GM19025 (cell line): Measurements from ENCODE around the gene TLCD2.
"Not testable (repeated sequence)": the region's sequence is repeated elsewhere in the genome, so short reads cannot be mapped to it uniquely, and the experiment has no call there.

Source experiments
- ATAC-seq: cut with Tn5 transposase; IDR thresholded peaks from one replicate; pipeline ENCODE4 v1.9.1; 2021; ENCODE audit warnings: mild to moderate bottlenecking, low read depth, moderate library complexity; ENCODE audit not compliant: unreplicated experiment

The TLCD2 gene

DNA sequence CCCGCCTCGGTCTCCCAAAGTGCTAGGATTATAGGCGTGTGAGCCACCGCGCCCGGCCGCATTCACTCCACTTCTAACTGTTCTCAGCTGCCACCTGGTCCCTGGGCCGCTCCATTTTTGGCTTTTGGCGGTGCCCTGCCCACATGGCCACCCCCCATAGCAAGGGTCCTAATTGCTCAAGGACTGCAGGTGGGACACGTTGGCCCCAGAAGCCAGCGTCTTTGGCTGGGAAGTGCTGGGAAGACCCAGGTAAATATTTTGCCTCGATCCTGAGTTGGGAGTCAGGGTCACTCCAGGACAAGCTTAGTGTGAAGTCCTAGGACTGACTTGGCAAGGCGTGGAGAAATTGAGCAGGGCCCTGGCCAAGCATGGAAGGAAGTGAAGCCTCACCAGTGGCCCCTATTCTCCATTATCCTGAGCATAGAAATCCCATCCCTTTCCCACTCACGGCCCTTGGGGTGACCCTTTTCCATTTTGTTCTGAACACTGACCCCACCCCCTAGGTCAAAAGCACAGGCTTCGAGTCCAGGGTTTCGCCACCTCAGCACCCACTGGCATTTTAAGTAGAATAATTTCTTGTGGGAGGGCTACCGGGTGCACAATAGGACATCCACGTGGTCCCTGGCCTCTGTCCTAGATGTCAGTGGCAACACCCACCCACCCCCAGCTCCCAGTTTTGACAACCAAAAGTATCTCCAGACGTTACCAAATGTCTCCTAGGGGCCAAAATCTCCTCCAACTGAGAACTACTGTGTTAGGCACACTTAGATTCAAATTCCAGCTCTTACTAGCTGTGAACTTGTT, 8.4 kb upstream of the TLCD2 start:
- ATAC-seq, result no peak

DNA sequence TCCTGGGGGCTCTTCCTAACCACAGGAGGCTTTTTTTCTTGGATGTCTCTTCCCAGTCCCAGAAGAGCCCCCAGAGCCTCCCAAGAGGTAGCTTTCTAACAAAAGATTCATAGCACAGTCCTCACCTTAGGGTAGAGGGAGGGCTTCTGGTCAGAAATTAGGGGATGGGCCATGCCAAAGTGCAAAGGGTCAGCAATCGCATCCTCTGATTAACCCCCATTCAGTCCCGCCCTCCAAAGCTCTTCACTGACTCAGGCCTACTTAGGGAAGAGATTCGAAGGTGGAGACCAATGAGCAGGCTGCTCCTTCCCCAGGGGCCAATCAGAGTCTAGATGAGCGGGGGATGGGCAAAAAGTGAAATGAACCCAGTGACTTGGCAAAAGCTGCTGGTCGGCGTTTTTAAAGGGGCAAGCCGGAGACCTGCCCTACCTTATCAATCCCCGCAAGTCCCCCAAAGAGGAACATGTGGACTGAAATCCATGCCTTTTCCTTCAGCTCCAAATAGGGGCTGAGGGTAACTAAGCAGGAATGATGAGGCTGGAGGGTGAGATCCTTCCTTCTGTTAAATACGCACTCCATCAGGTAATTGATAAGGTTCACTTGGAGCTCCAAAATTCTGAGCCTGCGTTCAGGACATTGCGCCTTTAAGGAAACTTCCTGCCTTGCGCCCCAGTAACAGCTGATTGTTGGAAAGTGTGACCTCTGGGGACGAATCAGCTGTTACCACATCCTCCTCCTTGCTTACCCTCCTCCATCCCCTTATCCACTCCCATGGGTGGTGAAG, 6.9 kb upstream of the TLCD2 start:
- peak; percentile 31 for ATAC-seq

DNA sequence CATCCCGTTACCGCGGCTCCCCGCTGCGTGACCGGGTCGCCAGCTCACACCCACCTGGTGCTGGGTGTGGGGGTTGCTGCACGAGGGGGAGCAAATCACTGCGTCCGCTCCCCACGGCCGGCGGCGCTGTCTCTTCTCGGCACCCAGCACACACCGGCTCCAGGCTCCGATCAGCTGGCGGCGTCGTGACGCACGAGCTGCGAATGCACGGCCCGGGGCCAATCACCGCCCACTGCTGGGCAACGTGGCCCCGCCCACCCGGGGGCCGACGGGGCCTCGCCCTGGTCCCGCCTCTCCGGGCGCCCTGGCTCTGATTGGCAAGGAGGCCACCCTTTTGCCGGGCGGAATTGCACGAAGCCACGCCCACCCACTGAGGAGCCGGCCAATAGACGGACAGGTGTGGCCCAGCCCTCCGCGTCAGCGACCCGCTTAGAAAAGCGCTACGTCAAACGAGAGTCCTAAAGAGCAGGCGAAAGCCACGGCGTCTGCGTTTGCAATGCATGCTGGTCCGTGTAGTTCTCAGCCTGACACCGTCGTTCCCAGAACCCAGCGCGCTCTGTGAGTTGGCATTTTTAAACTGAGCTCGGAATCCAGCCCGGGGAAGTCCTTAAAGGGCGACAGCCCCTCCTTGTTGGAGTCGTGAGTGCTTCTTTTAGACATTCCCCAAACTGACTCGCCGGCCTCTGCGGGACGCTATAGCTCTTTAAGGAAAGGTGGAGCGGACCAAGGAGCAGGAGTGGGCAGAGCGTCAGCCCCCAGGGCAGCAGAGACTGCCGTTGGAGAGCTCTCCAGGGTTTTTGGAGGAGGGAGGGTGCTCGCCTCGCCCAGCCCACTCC, 6.1 kb upstream of the TLCD2 start:
- peak; percentile 74 for ATAC-seq

DNA sequence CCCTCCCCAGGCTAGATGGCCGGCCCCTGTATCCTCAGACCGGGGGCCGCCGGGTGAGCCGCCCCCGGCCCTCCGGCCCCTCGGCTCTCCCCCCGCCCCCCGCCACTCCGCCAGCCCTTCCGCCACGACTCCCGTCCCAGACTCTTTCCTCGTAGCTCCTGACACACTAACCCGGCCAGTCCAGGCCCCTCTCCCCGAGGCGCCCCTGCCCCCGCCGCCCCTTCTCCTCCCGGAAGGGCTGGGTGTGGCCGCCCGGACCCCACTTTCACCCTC, 5.6 kb upstream of the TLCD2 start:
- ATAC-seq, result no peak

DNA sequence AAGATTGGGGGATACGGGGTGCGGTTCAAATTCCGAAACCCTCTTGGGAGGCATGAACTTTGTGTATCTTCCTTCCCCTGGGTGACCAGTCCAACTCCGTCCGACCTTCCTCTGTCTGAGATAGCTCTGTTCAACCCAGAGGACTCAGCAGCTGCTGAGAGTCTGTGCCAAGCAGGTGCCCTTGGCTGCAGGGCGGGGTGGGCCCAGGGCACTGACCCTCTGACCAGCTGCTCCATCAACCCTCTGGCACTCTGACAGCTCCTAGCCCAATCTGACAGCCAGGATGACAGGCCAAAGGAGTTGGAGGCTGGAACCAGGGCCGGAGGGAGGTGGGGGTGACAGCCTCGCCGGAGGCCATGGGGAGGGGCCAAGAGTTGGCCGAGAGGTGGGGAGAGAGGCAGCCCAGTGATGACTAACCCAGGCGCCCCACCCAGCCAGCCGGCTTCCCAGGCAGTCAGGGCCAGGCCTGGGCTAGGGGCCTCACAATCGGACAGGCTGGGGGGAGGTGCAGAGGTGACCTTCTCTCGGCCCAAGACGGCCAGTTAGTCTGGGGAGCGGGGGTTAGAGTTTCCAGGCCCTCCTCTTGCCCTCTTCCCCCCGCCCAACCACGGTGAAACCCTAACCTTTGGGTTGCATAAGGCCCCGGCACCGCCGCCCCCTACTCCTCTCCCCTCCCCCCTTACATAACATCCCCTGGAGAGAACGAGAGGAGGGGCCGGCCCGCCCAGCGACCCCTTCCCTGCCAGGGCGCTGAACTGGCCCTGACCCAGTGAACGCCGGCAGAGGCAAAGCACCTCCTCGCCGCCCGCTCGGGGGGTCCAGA, 5.0 kb upstream of the TLCD2 start:
- no peak for ATAC-seq

DNA sequence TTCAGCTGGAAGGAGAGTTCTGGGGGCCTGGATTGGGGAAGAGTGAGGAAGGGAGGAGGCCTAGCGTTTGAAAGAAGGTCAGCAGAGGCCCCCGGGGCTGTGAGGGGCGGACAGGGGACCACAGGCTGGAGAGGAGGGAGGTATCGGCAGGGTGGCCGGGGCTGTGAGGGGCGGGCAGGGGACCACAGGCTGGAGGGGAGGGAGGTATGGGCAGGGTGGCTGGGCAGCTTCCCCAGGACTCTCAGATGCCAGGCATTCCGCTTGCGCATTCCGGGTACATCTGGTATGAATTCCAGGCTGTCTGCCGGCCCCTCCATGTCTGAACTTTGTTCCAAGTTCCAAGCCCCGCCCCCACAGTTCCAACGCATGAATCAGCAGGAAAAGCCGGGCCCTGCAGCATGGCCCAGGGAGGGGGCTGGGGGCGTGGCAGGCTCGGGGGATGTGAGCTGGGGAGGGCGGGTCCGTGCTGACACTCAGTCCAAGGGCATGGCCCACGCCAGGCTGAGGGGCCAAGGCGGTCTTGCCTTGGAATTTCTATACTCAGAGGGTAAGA, 4.3 kb upstream of the TLCD2 start:
- ATAC-seq, result no peak

DNA sequence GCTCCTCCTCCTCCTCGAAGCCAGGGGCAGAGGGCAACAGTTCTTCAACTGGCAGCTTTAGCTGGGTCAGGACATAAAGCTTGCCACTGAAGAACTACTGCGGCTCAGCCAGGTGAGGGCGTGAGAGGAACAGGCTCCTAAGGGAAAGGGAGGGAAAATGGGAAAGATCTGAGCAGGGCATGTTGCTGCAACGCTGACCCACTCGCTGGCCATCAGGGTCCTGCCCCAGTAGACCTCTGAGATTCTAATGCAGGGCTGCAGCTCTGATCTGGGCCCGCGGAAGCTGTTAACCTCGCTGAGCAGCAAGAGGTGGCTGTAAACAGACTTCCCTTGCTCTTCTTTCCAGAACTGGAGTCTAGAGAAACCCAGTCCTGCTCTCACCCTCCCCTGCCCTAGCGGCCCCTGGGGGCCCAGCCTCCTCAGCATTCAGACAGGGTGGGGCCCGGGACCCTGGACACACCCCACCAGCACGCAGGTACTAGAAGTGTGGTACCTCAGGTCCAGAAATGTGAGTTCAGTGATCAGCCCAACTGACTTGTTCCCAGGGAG, 3.8 kb upstream of the TLCD2 start:
- no peak for ATAC-seq

DNA sequence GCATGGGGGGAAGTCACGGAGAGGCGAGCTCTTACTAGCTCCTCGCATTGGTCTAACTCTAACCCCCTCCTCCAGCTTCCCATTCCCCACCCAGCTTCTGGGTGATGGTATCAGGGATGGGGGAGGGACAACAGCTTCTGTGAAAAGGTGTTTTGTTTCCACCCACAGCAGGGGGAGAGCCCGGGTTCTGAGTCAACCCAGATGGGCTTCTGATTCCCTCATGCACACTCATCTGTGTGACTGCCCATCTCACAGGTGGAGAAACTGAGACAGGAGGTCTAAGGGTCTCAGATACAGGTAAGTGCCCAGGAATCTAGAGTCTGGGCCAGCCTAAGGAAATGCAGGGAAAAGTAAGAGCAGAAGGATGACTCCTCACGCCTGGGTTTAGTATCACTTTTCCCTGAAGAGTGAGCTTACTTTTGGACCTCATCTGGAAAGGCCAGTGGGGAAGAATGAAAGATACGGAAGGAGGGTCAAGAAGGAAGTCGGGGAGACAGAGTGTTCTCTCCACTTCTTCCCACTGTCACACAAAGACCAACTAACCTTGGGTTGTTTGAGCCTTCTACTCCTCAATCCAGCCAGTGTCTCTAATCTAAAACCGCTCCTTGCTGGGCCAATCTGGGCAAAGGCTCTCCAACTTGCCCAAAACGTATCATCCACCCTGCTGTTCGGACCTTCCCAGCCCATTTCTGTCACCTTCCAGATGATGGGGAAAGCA, 3.1 kb upstream of the TLCD2 start:
- ATAC-seq, result no peak

DNA sequence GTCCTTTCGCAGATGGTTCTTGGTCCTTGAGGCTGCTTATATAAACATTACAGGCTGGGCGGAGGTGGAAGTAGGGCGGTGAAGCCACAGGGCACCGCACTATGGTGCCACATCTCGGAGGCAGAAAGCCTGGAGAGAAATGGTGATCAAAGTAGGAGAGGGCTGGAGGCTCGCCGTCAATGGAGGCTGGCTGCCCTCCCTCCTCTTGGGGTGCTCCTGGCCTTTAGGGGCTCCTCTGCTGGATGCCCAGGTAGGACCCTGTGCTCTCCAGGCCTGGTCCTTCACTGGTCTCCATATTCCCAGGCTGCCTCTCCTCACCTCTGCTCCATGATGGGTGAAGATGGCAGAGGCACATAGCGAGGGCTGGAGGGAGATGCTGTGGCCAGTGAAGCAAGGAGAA, 2.1 kb upstream of the TLCD2 start:
- no peak for ATAC-seq

DNA sequence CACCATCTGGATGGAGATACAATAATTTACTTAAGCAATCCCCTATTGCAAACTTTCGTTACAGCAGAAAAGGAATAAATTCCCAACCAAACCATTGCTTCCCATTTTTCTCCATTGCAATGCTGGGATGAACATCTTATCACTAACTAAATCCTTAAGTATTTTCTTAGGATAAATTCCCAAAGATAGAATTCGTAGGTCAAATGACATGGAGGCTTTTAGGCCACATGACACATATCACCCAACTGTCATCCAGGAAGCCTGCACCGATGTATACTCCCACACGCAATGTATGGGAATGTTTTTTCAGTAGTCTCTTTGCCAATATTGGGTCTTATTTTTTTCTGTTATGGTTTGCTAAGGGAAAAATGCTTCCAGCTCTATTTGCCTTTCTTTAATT, 1.6 kb upstream of the TLCD2 start:
- ATAC-seq, result no peak

DNA sequence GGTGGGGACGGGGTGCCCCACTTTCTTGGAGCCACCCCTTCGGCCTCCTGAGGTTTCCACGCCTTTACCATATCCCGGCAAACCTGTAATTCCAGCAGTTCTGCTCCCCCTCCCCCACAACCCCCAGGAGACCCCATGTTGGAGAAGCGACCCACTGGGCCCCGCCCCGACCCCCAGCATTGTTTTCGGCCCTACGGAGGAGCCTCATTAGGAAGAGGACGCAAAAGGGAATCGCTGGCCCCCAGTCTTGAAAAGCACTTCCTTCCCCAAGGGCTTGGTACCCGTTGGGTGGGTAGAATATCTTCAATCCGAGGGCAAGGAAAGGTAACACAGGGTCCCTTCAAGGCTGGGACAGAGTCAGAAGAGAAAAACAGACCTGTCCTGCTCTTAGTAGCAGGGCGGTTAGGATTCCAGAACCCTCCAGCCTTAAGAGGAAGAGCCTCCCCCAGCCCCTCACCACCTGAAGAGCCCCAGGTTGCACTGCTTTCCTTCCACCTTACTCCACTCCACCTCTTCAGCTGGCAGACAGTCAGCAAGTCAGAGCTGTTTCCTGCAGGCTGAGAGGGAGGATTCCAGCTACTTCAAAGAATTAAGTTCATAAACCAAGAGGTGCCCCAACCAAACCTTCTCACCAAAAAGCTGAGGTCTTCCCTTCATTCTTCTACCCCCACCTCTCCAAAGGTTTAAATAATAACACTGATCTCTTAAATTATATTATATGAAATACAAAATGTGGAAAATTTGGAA, 803 bp upstream of the TLCD2 start:
- ATAC-seq, result no peak

DNA sequence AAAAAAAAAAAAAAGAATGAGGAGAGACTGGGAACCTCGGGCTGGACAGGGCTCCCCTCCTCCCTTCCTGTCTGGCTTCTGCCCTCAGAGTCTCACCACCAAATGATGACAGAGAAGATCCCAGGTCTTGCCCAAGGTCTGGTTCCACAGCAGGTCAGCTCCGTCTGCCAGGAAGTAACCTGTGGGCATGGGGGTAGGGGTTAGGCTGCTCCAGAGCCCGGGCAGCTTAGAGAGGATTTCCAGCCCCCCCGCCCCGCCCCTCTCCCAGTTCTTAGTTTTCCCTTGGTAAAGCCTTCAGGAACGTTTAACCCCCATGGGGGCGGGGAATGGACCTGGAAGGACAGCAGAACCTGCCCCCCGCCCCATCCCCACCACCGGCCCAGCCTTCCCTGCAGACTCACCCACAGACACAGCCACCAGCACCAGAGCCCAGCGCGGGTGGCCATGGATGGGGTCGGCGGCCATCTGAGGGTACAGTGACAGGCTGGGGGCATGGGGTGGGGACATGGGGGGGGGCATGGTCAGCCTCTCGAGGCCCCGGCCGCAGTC, 700 bp downstream of the TLCD2 start:
- ATAC-seq, result no peak

DNA sequence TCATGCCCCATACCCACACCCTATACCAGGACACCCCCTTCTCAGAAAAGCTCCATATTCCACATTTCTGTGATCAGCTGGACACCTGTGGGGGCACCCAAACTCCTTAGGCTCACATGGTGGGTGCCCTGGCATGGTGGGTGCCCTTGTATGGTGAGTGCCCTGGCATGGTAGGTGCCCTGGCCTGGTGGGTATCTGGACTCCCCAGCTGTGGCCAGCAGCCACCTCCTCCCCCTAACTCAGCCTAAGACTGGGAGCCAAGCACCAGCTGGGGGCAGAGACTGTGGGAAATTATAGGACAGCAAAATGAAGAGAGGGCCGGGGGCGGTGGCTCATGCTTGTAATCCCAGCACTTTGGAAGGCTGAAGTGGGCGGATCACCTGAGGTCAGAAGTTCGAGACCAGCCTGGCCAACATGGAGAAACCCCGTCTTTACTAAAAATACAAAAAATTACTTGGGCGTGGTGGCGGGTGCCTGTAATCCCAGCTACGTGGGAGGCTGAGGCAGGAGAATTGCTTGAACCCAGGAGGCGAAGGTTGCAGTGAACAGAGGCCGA, 1.3 kb downstream of the TLCD2 start:
- not testable (repeated sequence) for ATAC-seq

DNA sequence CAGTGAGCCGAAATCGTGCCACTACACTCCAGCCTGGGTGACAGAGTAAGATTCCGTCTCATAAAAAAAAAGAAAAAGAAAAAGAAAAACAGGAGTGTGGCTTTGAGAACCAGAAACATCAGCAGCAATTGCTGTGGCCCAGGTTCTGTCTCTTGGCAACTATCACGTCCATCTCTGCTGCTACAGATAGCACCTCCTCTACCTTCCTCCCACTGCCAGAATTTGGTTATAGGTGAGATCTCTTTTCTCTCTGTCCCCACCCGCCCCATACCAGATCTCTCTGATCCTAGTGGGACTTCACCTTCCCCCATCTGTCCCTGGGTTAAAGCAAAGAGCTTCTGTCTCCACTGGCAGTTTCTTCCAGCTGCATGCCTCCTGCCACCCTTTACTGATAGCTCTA, 3.1 kb downstream of the TLCD2 start:
- no peak for ATAC-seq

DNA sequence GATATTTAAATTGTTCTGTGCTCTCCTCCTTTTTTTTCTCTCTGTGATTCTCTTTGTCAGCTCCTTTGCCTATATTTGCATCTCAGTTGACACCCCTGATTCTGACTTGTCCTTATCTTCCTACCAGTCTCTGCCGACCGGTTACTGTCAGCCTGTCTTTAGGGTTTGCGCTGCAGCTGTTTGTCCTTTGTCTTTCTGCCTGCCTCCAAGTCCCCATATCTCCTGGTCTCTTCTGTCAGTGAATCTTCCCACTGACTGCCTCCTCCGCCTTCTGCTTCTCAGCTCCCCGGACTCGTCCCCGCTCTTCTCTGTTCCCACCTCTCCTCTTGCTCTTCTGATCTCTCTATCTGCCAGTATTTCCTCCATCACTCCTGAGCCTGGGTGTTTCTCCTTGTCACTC, 5.2 kb downstream of the TLCD2 start:
- no peak for ATAC-seq

DNA sequence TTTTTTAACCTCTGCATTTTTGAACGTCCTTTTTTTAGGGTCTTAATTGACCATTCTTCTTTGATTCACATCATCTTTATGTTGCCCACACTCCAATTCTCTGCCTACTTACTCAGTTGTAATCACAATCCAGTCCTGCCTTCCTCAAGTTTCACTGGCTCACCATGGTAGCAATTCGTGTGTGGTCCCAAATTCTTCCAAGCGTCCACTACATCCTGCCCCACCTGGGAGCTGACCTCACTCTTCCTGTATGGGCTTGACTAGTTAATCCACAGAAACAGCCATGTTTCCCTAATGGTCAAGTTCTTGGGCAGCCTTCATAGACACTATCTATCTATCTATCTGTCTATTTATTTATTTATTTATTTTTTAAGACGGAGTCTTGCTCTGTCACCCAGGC, 7.1 kb downstream of the TLCD2 start:
- no peak for ATAC-seq

DNA sequence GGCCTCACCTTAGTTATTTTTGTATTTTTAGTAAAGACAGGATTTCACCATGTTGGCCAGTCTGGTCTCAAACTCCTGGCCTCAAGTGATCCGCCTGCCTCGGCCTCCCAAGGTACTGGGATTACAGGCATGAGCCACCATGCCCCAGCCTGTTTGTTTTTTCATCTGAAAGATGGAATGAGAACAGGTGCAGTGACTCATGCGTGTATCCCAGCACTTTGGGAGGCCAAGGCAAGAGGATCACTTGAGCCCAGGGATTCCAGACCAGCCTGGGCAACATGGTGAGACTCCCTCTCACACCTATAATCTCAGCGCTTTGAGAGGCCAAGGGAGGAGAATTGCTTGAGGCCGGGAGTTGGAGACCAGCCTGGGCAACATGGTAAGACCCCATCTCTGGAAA, 10.3 kb downstream of the TLCD2 start:
- ATAC-seq, result not testable (repeated sequence)

DNA sequence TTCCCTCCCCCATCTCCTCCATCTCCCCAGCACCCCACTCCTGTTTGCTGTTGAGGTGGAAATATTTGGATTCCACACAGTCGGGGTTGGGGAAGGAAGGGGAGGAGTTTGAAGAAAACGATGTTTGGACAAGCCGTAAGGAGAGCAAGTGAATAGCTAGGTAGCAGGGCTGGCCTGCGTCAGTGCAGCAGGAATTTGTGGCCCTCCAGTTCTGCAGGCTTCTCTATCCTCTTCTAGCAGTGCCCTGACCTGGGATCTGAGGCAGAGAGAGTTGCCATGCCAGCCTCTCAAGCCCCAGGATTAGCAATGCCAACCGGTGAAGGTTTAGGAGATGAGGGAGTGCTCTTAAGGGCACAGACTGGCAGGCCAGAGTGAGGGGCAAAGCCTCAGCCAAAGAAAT, 12.5 kb downstream of the TLCD2 start:
- no peak for ATAC-seq
